ENCODE data around the gene GYPB.
"Not testable (repeated sequence)": the region's sequence is repeated elsewhere in the genome, so short reads cannot be mapped to it uniquely, and the experiment has no call there.

Gene GYPB

GRCh38 chr4:144019277-144019676 lies at the start of gene GYPB:
GYPB (minus strand) TSS chr4:144019380; CDS start chr4:144019287, 93 bp downstream.
- DNase-seq, result not testable (repeated sequence)

GRCh38 chr4:144061556-144061955 lies 42.4 kb upstream of the GYPB start:
- DNase-seq, result not testable (repeated sequence)

GRCh38 chr4:144060234-144060859 lies 41.2 kb upstream of the GYPB start:
- not testable (repeated sequence) for DNase-seq

- no peak for DNase-seq
These were observed 37.6 kb upstream of the GYPB start for GRCh38 chr4:144056800-144057199.

GRCh38 chr4:144055336-144055735 lies 36.2 kb upstream of the GYPB start:
- not testable (repeated sequence) for DNase-seq

- DNase-seq, result not testable (repeated sequence)
These were observed 32.3 kb upstream of the GYPB start for GRCh38 chr4:144051494-144051893.

- not testable (repeated sequence) for DNase-seq
These were observed 31.5 kb upstream of the GYPB start for GRCh38 chr4:144050631-144051030.

- DNase-seq, result not testable (repeated sequence)
These were observed 30.6 kb upstream of the GYPB start for GRCh38 chr4:144049495-144050424.

GRCh38 chr4:144044936-144045335 lies 25.8 kb upstream of the GYPB start:
- not testable (repeated sequence) for DNase-seq

- not testable (repeated sequence) for DNase-seq
These were observed 13.4 kb upstream of the GYPB start for GRCh38 chr4:144032580-144032979.

- DNase-seq, result not testable (repeated sequence)
These were observed 12.7 kb upstream of the GYPB start for GRCh38 chr4:144031875-144032274.

- not testable (repeated sequence) for DNase-seq
These were observed 12.2 kb upstream of the GYPB start for GRCh38 chr4:144031369-144031768.

- DNase-seq, result not testable (repeated sequence)
These were observed 11.5 kb upstream of the GYPB start for GRCh38 chr4:144030708-144031107.

- DNase-seq, result not testable (repeated sequence)
These were observed 7.5 kb upstream of the GYPB start for GRCh38 chr4:144026682-144027081.

GRCh38 chr4:144024399-144025053 lies 5.3 kb upstream of the GYPB start:
- DNase-seq, result not testable (repeated sequence)

- not testable (repeated sequence) for DNase-seq
These were observed 3.7 kb upstream of the GYPB start for GRCh38 chr4:144022772-144023400.

GRCh38 chr4:144021336-144021990 lies 2.3 kb upstream of the GYPB start:
- DNase-seq, result not testable (repeated sequence)

GRCh38 chr4:144018223-144019000 lies 768 bp downstream of the GYPB start:
- not testable (repeated sequence) for DNase-seq

- not testable (repeated sequence) for DNase-seq
These were observed 1.9 kb downstream of the GYPB start for GRCh38 chr4:144017271-144017670.

- DNase-seq, result not testable (repeated sequence)
These were observed 3.0 kb downstream of the GYPB start for GRCh38 chr4:144016057-144016605.

GRCh38 chr4:144014808-144015207 lies 4.4 kb downstream of the GYPB start:
- DNase-seq, result no peak
